Thyroid gland (tissue), 4 donors: Measurements from ENCODE around the gene CMSS1. TPM values are rescaled to one million over a fixed set of nuclear protein-coding genes. Genes with fewer than 3 reads are reported as not detected.
A peak's percentile ranks its signal among the peaks of the same experiment; 100 is the strongest.

ENCODE experiments used
- DNase-seq, 2 donors: peaks; one replicate each; pipeline ENCODE4 v3.0.0-alpha.2; 2019
- H3K27ac ChIP-seq, 3 donors: fragments of 200-600 bp; sonication (generic); 1 replicate in 2 of 3; 2 replicates in 1 of 3; pipeline ENCODE4 v1.5.1; 2016 to 2019; ENCODE audit warnings: mild to moderate bottlenecking in 1 of 3, moderate library complexity in 1 of 3
- H3K27me3 ChIP-seq: fragments of 200-600 bp; sonication (generic); one replicate; pipeline ENCODE4 v1.5.1; 2019
- H3K36me3 ChIP-seq, 2 donors: fragments of 200-600 bp; sonication (generic); one replicate each; pipeline ENCODE4 v1.5.1; 2016 to 2019
- H3K4me1 ChIP-seq, 2 donors: fragments of 200-600 bp; sonication (generic); one replicate each; pipeline ENCODE4 v1.5.1; 2017 to 2019
- H3K4me3 ChIP-seq, 3 donors: fragments of 200-600 bp; sonication (generic); replicated peaks in 1 of 3; 1 replicate in 2 of 3; 2 replicates in 1 of 3; pipeline ENCODE4 v1.5.1; 2016; ENCODE audit warnings: mild to moderate bottlenecking in 1 of 3
- H3K9me3 ChIP-seq: fragments of 200-600 bp; sonication (generic); one replicate; pipeline ENCODE4 v1.5.1; 2017
- POLR2A ChIP-seq, 2 donors: fragments of 450-650 bp; IDR thresholded peaks; one replicate each; pipeline ENCODE4 v1.6.1; 2017; ENCODE audit warnings: antibody characterized with exemption in 2 of 2, mild to moderate bottlenecking in 2 of 2, moderate library complexity in 1 of 2
- WGBS, 2 donors: methylation state at CpG; one replicate each; pipeline ENCODE4 v1.1.5; 2017; 5-methylcytosine and 5-hydroxymethylcytosine counted together
- intact Hi-C: fragments of 100-400 bp; cut with DNase I; formaldehyde crosslinking; loops from one replicate; pipeline ENCODE4 v1.15.1; 2023
- total RNA-seq, 4 donors: library from RNA; depleted of rRNA; stranded (reverse); fragments of >200 nt; gene quantifications; one replicate each; pipeline ENCODE4 v1.2.3, GENCODE V29; 2016
- TF ChIP-seq, protein P1 (sequence below), 6 experiments: fragments of 200-600 bp in 3 of 6; fragments of 450-650 bp in 3 of 6; sonication (generic) in 3 of 6; IDR thresholded peaks; one replicate each; pipeline ENCODE4 v1.5.1; 2016 to 2019; ENCODE audit warnings: antibody characterized with exemption in 6 of 6, mild to moderate bottlenecking in 2 of 6, inconsistent platforms in 1 of 6, moderate library complexity in 1 of 6

Gene CMSS1
- 10 to 100 TPM in 3 of 4 donors, 1 to 10 TPM in 1; 7.7 to 15.0 (median 12.9) TPM for total RNA-seq

DNA sequence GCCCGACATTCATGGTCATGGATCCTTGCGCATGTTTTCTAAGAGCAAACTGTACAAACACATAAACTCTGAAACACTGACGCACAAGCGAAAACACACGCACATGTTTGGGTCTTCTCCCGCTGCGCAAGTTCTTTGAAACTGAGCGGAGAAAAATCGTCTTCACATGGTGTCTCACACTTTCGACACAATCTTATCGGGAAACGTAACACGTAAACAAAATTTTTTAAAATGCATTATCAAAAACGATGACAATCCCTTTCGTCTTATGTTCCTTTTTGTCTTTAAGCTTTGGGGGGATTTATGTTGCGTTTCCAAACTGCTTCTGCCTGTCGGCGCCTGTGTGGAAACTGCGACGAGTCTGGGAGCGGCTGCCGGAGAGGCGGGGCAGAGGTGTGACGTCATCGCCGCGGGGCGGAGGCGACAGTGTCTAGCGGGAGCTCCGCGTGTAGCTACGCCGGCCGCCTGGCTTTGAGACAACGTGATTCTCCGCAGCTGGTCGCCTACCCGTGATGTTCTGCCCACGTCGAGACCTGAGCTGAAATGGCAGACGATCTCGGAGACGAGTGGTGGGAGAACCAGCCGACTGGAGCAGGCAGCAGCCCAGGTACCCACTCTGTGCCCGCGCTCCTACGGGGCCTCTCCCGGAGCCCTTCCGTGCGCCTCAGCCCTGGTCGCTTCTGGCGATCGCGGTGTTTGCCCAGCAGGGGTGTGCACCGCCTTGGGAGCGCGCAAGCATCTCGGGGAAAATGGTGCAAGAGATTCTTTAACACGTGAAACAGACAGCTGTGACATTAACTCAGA is at the start of gene CMSS1:
CMSS1 (plus strand) TSS at position 426 of the 804 bp plus-strand sequence.
- H3K4me1 ChIP-seq, result peaks cover 0 to 10% of the 10 kb centered on the region in 2 donors
- intact Hi-C loops, result no loop called here
- peak within 1 kb of the TSS; percentile 69 to 91 (median 79) for H3K27ac ChIP-seq
- H3K36me3 ChIP-seq, result no peaks in the 10 kb centered on the region
- 0 to 1% methylated on average over 29 to 60 of the region's 60 CpGs for WGBS, 2 donors
- H3K27me3 ChIP-seq, result no peaks in the 10 kb centered on the region
- peak in 1 of 2 donors; percentile 62 for TF ChIP-seq POLR2A (IDR thresholded peaks at IDR 0.05)
- TF ChIP-seq, protein P1, sequence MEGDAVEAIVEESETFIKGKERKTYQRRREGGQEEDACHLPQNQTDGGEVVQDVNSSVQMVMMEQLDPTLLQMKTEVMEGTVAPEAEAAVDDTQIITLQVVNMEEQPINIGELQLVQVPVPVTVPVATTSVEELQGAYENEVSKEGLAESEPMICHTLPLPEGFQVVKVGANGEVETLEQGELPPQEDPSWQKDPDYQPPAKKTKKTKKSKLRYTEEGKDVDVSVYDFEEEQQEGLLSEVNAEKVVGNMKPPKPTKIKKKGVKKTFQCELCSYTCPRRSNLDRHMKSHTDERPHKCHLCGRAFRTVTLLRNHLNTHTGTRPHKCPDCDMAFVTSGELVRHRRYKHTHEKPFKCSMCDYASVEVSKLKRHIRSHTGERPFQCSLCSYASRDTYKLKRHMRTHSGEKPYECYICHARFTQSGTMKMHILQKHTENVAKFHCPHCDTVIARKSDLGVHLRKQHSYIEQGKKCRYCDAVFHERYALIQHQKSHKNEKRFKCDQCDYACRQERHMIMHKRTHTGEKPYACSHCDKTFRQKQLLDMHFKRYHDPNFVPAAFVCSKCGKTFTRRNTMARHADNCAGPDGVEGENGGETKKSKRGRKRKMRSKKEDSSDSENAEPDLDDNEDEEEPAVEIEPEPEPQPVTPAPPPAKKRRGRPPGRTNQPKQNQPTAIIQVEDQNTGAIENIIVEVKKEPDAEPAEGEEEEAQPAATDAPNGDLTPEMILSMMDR (IDR thresholded peaks at IDR 0.05), result peak in 4 of 6 experiments; percentile 23 to 32 (median 28)
- H3K4me3 ChIP-seq, result peak within 1 kb of the TSS; percentile 37 to 60 (median 53)
- peak; percentile 92 for DNase-seq
- no peaks in the 10 kb centered on the region for H3K9me3 ChIP-seq

DNA sequence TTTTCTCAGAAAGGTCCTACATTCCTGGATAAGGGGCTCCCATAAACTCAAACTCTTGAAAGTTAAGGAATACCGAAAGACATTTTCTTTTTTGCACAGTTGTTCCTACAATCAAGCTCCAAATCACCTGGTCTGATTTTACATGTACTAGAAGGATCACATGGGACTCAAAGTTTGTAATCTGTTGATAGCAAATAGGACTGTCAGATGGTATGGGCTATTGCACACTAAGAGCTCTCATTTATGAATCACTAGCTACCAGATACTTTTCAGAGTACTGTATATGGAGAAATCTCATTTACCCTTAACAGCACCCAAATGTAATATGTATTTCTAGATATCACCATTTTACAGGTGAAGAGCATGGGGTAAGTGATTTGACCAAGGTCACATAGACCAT is 49.5 kb upstream of the CMSS1 start:
- Histone ChIP-seq H3K4me3 (no peak overlapping the region), H3K27me3 (no peaks in the 10 kb centered on the region), H3K9me3 (no peaks in the 10 kb centered on the region), H3K36me3 (no peaks in the 10 kb centered on the region), H3K4me1 (no peaks in the 10 kb centered on the region), H3K27ac (no peak overlapping the region)
- intact Hi-C loops, result no loop called here
- whole genome bisulfite sequencing, 2 donors, result 85 to 95% methylated on average over 1 of the region's 1 CpG
- no peak for TF ChIP-seq POLR2A (IDR thresholded peaks at IDR 0.05)
- TF ChIP-seq, protein P1 (IDR thresholded peaks at IDR 0.05), result no peak
- no peak for DNase-seq

DNA sequence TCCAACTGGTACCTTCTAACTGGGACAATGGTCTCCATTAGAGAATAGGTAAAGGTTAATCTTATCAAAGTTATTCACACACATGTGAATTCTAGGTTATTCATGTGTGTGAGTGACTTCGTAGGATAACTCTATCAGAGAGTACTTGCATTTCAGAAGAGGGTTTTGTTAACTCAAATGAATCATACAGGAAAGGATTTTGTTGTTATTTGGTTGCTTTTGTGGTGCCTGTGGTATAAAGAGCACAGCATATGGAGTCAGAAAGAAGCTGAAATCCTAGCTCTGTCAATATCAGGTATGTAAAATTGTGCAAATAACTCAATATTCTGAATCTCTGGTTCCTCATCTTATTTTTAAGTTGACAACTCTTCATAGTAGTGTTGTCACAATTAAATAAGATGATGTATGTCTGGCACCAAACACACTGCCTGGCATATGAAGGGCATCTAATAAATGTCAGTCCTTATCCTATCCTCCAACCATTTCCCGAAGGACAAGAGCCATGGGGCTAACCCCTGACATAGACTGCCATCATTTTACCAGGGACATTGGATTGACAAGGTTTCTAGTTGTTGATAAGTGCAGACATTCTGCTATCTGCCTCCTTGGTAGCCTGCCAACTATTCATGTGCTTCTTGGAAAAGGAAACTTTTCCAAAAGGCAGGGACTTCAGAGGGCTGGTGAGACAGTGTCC is 48.7 kb upstream of the CMSS1 start:
- Histone ChIP-seq H3K4me3 (no peak overlapping the region), H3K27me3 (no peaks in the 10 kb centered on the region), H3K36me3 (no peaks in the 10 kb centered on the region), H3K27ac (no peak overlapping the region), H3K9me3 (no peaks in the 10 kb centered on the region), H3K4me1 (no peaks in the 10 kb centered on the region)
- intact Hi-C loops, result no loop called here
- DNase-seq, result no peak
- TF ChIP-seq POLR2A (IDR thresholded peaks at IDR 0.05), result no peak
- TF ChIP-seq, protein P1 (IDR thresholded peaks at IDR 0.05), result no peak
- 95 to 97% methylated on average over 2 of the region's 2 CpGs for WGBS, 2 donors

DNA sequence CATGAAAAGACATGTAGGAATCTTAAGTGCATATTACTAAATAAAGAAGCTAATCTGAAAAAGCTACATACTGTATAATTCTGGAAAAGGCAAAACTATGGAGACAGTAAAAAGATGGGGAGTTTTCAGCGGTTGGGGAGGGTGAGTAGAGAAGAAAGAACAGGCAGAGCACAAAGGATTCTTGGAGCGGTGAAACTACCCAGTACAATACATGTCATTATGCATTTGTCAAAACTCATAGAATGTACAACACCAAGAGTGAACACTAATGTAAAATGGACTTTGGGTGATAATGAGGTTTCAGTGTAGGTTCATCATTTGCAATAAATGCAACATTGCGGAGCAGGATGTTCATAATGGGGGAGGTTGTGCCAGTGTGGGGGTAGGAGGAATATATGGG is 45.5 kb upstream of the CMSS1 start:
- Histone ChIP-seq H3K36me3 (no peaks in the 10 kb centered on the region), H3K9me3 (no peaks in the 10 kb centered on the region), H3K4me3 (no peak overlapping the region), H3K4me1 (no peaks in the 10 kb centered on the region), H3K27me3 (no peaks in the 10 kb centered on the region), H3K27ac (no peak overlapping the region)
- 95% methylated on average over 3 of the region's 3 CpGs for WGBS, 2 donors
- TF ChIP-seq, protein P1 (IDR thresholded peaks at IDR 0.05), result no peak
- TF ChIP-seq POLR2A (IDR thresholded peaks at IDR 0.05), result no peak
- DNase-seq, result no peak
- intact Hi-C loops, result no loop called here

DNA sequence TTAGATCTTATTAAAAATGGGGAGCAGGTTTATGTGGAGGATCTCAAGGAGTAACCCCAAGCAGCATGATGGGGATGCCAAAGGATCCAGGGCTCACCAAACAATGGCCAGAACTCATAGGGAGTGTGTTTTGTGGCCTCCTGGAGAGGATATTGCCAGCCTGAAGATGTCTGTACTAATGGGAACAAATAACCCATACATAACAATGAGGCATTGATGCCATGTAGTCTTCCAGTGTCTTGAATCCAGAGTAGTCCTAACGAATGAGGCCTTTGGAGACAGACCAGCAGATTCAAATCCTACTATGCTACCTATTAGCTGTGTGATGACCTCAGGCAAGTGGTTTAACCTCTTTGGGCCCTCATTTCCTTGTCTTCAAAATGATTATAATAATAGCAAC is 45.0 kb upstream of the CMSS1 start:
- no peak for TF ChIP-seq POLR2A (IDR thresholded peaks at IDR 0.05)
- TF ChIP-seq, protein P1 (IDR thresholded peaks at IDR 0.05), result no peak
- no peaks in the 10 kb centered on the region for H3K4me1 ChIP-seq
- no peaks in the 10 kb centered on the region for H3K36me3 ChIP-seq
- intact Hi-C loops, result no loop called here
- 75 to 88% methylated on average over 1 of the region's 1 CpG for WGBS, 2 donors
- DNase-seq, result no peak
- no peaks in the 10 kb centered on the region for H3K9me3 ChIP-seq
- no peaks in the 10 kb centered on the region for H3K27me3 ChIP-seq
- H3K4me3 ChIP-seq, result no peak overlapping the region
- no peak overlapping the region for H3K27ac ChIP-seq
